Kidney (tissue), 14 donors: ENCODE measurements around the gene SPDYE16. TPM values are rescaled to one million over a fixed set of nuclear protein-coding genes. Genes with fewer than 3 reads are reported as not detected.
A peak's percentile ranks its signal among the peaks of the same experiment; 100 is the strongest.
"Not testable (repeated sequence)": the region's sequence is repeated elsewhere in the genome, so short reads cannot be mapped to it uniquely, and the experiment has no call there.

Experiments used
- DNase-seq, 5 donors: peaks; one replicate each; pipeline ENCODE4 v3.0.0-alpha.2; 2013 to 2020
- FAIRE-seq: peaks from 2 replicates; lab custom pipeline; 2012; peaks lifted over from hg19 to GRCh38; lab: Jason Lieb, UNC
- H3K27ac ChIP-seq, 2 donors: one replicate each; pipeline ENCODE4 v1.7.0; 2013; ENCODE audit warnings: low read depth in 2 of 2, low read length in 2 of 2, inconsistent platforms in 1 of 2
- H3K27me3 ChIP-seq: one replicate; pipeline ENCODE4 v1.7.1; 2013; ENCODE audit warnings: low read length, inconsistent platforms; ENCODE audit not compliant: control insufficient read depth, insufficient read depth
- H3K36me3 ChIP-seq, 3 donors: one replicate each; pipeline versions ENCODE4 v1.7.0 to v1.7.1; 2013; ENCODE audit warnings: low read length in 3 of 3, control low read depth in 1 of 3, inconsistent platforms in 1 of 3; ENCODE audit not compliant: insufficient read depth in 3 of 3, control insufficient read depth in 2 of 3
- H3K4me1 ChIP-seq, 3 donors: one replicate each; pipeline versions ENCODE4 v1.7.0 to v1.7.1; 2013; ENCODE audit warnings: low read length in 3 of 3, inconsistent platforms in 1 of 3, low read depth in 1 of 3; ENCODE audit not compliant: control insufficient read depth in 2 of 3, insufficient read depth in 2 of 3
- H3K4me3 ChIP-seq, 3 donors: one replicate each; pipeline versions ENCODE4 v1.7.0 to v1.8.1; 2013; ENCODE audit warnings: low read length in 3 of 3, control low read depth in 1 of 3, inconsistent platforms in 1 of 3
- H3K9ac ChIP-seq, 3 donors: one replicate each; pipeline versions ENCODE4 v1.7.0 to v1.7.1; 2013; ENCODE audit warnings: low read length in 3 of 3, control low read depth in 1 of 3, inconsistent platforms in 1 of 3
- H3K9me3 ChIP-seq, 3 donors: one replicate each; pipeline versions ENCODE4 v1.7.0 to v1.7.1; 2013; ENCODE audit warnings: low read length in 3 of 3, control low read depth in 1 of 3, inconsistent platforms in 1 of 3; ENCODE audit not compliant: control insufficient read depth in 2 of 3, insufficient read depth in 1 of 3
- intact Hi-C: fragments of 100-400 bp; cut with DNase I; formaldehyde crosslinking; loops from one replicate; pipeline ENCODE4 v1.11.1; 2022
- polyA plus RNA-seq: library from polyadenylated mRNA; stranded (reverse); fragments of 350-450 nt; fragmentation: Illumina TruSeq; extraction: RNeasy Lipid Tissue Mini Kit (QIAGEN cat#74804); gene quantifications from one replicate; pipeline ENCODE4 v1.2.3, GENCODE V29; 2014; ENCODE audit warnings: low read depth, low replicate concordance; ENCODE audit not compliant: insufficient read depth
- total RNA-seq: library from RNA; stranded (reverse); fragmentation: NEBNext Ultra II Directional; extraction: Animal tissue kit (Norgen Biotek cat#: 25700); gene quantifications from one replicate; pipeline ENCODE4 v1.2.1, GENCODE V29; 2021
- TF ChIP-seq, protein P1 (sequence below): IDR thresholded peaks from 3 replicates; pipeline ENCODE4 v1.5.1; 2012; ENCODE audit warnings: mild to moderate bottlenecking, moderate library complexity, borderline replicate concordance; ENCODE audit not compliant: insufficient read depth; ENCODE audit errors: extremely low read depth
- donor health status: control.
- donor health status: control.
- donor health status: control.
- donor health status: control.
- donor health status: control.
- donor health status: DM: yes; HTN: yes; CAD: no.
- donor health status: Normal renal cell carcinoma (clear cell type).

Gene SPDYE16
- total and polyA plus RNA-seq, 2 donors from 2014 or later = 0.31 TPM; not detected in 1

DNA sequence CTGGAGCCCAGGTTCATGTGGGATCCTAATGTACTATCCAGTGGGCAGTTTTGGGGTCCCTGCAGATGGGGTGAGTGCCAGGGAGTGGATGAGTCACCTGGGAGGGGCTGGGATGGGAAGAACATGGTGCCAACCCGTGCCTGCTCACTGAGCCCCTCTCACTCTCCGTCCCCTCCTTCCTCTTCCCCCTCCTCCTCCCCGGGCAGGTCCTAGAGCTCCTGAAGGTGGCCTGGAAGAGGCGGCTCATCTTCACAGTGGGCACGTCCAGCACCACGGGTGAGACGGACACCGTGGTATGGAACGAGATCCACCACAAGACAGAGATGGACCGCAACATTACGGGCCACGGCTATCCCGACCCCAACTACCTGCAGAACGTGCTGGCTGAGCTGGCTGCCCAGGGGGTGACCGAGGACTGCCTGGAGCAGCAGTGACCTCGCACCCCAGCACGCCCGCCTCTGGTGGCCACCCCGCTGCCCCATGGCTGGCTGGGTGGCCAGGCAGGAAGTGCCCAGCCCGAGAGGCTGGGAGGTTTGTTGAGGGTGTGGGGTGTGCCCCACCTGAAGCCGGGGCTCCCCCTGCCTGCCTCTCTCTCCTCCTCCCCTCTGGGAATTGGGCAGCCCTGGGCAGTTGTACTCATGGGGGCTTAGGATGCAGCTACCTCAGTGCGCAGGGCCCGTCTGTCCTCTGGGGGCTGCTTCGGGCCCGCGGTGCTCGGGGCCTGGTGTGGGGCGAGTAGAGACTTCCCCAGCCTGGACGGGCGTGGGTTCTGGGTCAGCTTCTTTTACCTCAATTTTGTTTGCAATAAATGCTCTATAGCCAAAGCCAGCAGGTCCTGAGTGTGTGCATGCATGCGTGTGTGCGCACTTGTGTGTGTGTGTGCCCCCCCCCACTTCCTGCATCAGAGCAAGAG lies 37.7 kb downstream of the SPDYE16 start:
- peak in 1 of 5 donors; percentile 61 for DNase-seq
- H3K9ac ChIP-seq = no peak overlapping the region
- intact Hi-C loops = no loop called here

DNA sequence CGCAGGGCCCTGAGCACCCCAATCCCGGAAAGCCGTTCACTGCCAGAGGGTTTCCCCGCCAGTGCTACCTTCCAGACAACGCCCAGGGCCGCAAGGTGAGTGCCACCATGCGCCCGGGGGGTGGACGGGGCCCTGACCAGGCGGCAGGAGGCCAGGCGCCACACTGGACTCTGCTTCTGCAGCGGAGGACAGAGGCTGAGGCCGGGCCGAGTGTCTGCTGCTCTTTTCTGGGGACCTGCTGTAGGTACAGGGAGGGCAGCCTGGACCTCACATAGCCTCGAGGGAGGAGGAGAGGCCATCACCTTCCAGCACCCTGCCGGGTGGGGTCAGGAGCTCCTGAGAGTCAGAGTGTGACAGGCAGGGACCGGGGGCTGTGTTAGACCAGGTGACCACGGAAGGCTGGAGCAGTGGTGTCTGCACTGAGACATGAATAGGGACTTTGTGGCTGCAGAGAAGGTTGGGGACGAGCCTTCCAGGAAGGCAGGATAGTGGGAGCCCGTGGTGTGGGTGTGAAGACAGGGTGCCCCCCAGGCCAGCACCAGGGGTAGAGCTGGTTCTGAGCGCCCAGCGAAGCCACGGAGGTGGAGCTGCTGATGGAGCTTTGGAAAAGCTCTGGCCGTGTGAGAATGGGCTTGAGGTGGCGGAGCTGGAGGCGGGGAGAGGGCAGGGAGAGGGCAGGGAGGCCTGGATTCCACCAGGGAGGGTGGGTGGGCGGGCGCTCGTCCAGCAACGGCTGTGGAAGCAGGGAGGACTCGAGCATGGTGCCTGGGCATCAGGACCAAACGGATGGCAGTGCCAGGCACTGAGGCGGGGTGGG lies 38.5 kb downstream of the SPDYE16 start:
- H3K36me3 ChIP-seq, H3K27ac ChIP-seq, H3K4me1 ChIP-seq, intact Hi-C loops, H3K9me3 ChIP-seq, H3K4me3 ChIP-seq, H3K9ac ChIP-seq, H3K27me3 ChIP-seq, FAIRE-seq: not testable (repeated sequence)
- DNase-seq = peak in 1 of 5 donors; percentile 44

More for the DNA sequence above, 37.7 kb downstream of the SPDYE16 start:
- TF ChIP-seq, protein P1, sequence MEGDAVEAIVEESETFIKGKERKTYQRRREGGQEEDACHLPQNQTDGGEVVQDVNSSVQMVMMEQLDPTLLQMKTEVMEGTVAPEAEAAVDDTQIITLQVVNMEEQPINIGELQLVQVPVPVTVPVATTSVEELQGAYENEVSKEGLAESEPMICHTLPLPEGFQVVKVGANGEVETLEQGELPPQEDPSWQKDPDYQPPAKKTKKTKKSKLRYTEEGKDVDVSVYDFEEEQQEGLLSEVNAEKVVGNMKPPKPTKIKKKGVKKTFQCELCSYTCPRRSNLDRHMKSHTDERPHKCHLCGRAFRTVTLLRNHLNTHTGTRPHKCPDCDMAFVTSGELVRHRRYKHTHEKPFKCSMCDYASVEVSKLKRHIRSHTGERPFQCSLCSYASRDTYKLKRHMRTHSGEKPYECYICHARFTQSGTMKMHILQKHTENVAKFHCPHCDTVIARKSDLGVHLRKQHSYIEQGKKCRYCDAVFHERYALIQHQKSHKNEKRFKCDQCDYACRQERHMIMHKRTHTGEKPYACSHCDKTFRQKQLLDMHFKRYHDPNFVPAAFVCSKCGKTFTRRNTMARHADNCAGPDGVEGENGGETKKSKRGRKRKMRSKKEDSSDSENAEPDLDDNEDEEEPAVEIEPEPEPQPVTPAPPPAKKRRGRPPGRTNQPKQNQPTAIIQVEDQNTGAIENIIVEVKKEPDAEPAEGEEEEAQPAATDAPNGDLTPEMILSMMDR = no peak
- Histone ChIP-seq H3K9me3 (no peaks in the 10 kb centered on the region), H3K4me3 (no peak overlapping the region), H3K27me3 (no peaks in the 10 kb centered on the region), H3K27ac (no peak overlapping the region), H3K4me1 (no peaks in the 10 kb centered on the region), H3K36me3 (no peaks in the 10 kb centered on the region)
- no peak for FAIRE-seq

DNA sequence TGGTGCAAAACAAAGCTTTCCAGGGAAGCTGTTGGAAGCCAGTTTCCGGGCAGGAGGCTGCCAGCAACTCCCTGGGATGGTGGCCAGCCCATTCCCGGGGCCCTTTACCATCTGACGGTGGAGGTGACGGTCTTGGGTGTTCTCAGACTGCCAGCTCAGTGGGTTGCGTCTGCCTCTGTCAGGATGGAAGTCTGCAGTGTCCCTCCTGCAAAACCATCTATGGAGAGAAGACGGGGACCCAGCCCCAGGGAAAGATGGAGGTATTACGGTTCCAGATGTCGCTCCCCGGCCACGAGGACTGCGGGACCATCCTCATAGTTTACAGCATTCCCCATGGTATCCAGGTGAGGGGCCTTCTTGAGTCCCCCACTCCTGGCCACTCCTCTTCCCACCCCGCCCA lies 39.9 kb downstream of the SPDYE16 start:
- not testable (repeated sequence) for H3K36me3 ChIP-seq
- peak in 1 of 5 donors; percentile 41 for DNase-seq

DNA sequence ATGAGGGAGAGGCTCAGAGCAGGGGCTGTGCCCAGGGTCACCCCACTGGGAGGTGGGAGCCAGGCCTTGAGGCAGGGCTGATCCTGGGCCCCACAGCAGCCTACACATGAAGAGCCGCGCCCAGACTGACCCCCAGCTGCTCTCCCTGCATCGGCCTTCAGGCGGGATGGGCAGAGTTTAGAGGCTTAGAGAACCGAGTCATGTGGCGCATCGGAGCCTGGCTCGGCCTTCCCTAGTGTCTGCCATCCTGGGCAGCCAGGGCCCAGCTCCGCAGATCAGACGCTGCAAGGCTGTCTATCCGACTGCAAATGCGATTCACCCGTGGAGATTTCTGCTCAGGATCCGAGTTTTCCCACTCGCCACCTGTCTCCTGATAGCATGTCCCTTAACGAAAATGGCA lies 40.3 kb downstream of the SPDYE16 start:
- H3K9me3 ChIP-seq, H3K4me3 ChIP-seq, H3K4me1 ChIP-seq, H3K9ac ChIP-seq, FAIRE-seq, H3K27me3 ChIP-seq, H3K27ac ChIP-seq, H3K36me3 ChIP-seq, intact Hi-C loops: not testable (repeated sequence)
- peak in 1 of 5 donors; percentile 61 for DNase-seq

More for the DNA sequence above, 39.9 kb downstream of the SPDYE16 start:
- H3K9ac ChIP-seq, FAIRE-seq, intact Hi-C loops, H3K4me3 ChIP-seq, H3K27me3 ChIP-seq, H3K9me3 ChIP-seq, H3K27ac ChIP-seq, H3K4me1 ChIP-seq: not testable (repeated sequence)

DNA sequence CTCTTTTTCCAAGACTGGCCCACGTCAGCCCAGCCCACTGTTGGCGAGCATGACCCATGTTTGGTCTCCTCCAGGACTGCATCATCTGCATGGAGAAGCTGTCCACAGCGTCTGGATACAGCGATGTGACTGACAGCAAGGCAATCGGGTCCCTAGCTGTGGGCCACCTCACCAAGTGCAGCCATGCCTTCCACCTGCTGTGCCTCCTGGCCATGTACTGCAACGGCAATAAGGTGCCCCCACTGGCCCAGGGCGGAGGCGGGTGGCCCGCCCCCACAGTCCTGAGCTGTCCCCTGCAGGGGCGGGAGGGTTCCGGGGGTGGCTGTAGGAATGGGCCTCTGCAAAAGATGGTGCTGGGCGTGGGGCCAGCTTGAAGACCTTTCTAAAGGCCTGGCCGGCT lies 40.9 kb downstream of the SPDYE16 start:
- H3K27me3 ChIP-seq, H3K4me3 ChIP-seq, FAIRE-seq, H3K4me1 ChIP-seq, H3K9ac ChIP-seq, intact Hi-C loops, H3K9me3 ChIP-seq, H3K27ac ChIP-seq, H3K36me3 ChIP-seq: not testable (repeated sequence)
- DNase-seq = peak in 1 of 5 donors; percentile 60

DNA sequence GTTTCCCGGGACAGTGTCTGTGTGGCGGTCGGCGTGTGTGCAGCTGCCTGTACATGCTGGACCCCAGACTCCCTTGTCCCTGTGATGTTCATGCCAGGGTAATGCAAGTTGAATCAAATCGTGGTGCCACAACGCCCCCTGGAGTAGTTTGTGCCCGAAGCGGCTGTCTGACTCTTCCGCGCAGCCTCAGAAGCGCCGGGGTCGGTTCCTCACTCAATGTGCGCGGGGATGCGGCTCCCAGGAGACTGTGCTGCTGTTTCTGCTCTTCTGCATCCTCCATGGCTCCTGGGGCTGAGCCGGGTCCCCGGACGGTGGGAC lies 43.2 kb downstream of the SPDYE16 start:
- H3K4me3 ChIP-seq, DNase-seq, H3K27me3 ChIP-seq, H3K27ac ChIP-seq, H3K9ac ChIP-seq, FAIRE-seq, H3K9me3 ChIP-seq, H3K36me3 ChIP-seq, H3K4me1 ChIP-seq, intact Hi-C loops: not testable (repeated sequence)

DNA sequence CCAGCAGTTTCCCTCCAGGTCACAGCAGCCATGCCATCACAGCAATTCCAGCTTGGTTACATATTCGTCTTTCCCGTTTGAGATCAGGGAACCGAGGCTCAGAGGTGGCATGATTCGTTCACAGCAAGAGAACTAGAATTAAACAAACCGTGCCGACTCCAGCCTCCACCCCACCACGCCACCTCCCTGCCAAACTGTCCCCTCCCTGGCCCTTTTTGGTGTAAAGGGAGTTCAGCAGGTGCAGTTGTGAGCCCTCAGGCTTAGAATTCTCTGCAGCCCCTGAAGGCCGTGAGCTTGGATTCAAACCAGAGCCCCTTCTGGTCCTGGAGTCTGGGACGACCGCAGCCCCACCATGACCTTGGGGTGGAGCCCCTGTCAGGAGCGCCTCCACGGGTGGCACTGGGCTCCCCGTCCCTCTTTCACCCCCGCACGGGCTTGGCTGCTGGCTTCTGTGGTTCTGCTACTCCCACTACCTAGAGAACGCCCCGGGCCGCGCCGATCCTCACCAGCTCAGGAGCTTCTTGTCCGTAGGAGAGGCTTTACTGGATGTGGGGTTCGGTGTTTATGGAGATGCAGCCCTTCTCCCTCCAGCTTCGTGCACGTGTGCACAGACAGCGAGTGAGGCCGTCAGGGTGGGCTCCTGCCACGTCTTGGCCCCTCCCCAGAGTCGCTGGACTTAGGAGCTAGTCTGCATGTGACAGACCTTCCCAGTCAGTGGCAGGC lies 43.7 kb downstream of the SPDYE16 start:
- DNase-seq, H3K27ac ChIP-seq, H3K9me3 ChIP-seq, H3K36me3 ChIP-seq, H3K27me3 ChIP-seq, H3K4me3 ChIP-seq, FAIRE-seq, intact Hi-C loops, H3K9ac ChIP-seq, H3K4me1 ChIP-seq: not testable (repeated sequence)
